ENCODE measurements around the gene PPP2R5A.

- TF ChIP-seq, protein P1, sequence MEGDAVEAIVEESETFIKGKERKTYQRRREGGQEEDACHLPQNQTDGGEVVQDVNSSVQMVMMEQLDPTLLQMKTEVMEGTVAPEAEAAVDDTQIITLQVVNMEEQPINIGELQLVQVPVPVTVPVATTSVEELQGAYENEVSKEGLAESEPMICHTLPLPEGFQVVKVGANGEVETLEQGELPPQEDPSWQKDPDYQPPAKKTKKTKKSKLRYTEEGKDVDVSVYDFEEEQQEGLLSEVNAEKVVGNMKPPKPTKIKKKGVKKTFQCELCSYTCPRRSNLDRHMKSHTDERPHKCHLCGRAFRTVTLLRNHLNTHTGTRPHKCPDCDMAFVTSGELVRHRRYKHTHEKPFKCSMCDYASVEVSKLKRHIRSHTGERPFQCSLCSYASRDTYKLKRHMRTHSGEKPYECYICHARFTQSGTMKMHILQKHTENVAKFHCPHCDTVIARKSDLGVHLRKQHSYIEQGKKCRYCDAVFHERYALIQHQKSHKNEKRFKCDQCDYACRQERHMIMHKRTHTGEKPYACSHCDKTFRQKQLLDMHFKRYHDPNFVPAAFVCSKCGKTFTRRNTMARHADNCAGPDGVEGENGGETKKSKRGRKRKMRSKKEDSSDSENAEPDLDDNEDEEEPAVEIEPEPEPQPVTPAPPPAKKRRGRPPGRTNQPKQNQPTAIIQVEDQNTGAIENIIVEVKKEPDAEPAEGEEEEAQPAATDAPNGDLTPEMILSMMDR (IDR thresholded peaks at IDR 0.05) = no peak
- TF ChIP-seq POLR2A (IDR thresholded peaks at IDR 0.05) = no peak
Measured at GRCh38 chr1:212402666-212403321, 117.6 kb downstream of the PPP2R5A start.
